HG02759 (cell line): ENCODE results near the gene ZDHHC17.
"Not testable (repeated sequence)": the region's sequence is repeated elsewhere in the genome, so short reads cannot be mapped to it uniquely, and the experiment has no call there.

Experiments
- ATAC-seq: cut with Tn5 transposase; IDR thresholded peaks from one replicate; pipeline ENCODE4 v1.9.1; 2021; ENCODE audit warnings: mild to moderate bottlenecking, moderate library complexity; ENCODE audit not compliant: unreplicated experiment

Gene ZDHHC17

DNA sequence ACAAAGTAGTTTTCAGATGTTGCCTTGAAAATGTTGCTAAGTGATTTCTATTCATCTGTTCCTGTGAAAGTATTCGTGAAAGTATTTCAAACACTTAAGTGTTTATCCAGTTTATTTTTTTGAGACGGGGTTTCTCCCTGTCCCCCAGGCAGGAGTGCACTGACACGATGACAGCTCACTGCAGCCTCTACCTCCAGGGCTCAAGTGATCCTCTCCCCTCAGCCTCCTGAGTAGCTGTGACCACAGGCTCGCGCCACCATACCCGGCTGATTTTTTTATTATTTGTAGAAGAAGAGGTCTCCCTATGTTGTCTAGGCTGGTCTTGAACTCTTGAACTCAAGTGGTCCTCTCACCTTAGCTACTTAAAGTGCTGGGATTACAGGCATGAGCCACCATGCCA lies 1.7 kb downstream of the ZDHHC17 start:
- ATAC-seq = no peak

DNA sequence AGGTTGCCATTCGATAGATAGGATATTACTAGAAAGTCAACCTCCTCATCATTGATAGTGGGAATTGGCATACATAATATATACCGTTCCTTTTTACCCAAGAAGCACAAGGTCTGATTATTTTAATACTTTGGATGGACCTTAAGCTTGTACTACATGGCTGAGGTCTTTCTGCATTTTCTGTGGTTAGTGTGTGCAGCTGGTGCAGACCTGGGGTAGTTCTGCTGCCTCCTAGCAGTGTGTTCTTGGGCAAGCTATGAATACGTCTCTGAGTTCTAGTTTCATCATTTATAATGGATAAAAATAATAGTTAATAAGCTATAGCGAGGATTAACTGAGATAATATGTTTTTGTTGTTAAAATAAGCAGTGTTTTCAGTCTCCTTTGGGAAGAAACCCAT lies 2.2 kb downstream of the ZDHHC17 start:
- ATAC-seq = no peak

DNA sequence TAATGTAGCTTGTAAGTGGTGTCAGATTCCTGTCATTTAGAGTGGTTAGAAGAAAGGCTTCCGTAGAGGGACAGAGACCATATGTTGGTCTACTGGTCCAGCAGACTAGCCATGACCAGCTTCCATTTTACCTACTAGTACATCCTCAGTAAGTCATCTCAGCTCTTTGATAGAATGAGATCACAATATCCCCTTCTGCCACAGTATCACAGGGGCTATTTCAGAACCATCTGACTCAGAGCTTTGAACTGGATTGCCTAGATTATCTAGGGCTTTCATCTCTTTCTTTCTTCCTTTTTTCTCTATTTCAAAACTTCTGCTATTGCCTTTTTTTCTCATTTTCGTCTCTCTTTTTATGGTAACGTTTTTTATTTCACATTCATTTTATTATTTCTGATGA lies 4.7 kb downstream of the ZDHHC17 start:
- ATAC-seq = no peak

DNA sequence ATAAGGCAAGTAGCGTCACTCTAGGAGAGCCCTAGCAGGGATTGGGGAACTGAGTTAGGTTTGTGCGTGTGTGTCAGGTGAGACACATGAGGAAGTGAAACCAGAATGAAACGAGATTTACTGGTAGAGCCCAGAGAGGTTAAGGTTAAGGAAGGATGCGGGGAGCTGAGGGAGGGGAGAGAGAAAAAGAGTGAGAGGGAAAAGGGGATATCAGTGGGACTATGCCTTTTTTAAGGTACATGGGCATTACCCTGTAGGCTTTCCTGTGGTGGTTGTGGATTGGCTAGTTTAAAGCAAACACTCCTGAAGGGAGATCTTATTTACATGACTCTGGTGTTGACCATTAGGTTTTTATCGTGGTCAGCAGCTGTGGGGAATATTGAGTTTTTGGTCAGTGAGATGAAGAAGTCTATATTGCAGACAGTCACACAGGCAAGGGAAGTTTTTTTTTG lies 13.9 kb downstream of the ZDHHC17 start:
- ATAC-seq = peak; percentile 99

DNA sequence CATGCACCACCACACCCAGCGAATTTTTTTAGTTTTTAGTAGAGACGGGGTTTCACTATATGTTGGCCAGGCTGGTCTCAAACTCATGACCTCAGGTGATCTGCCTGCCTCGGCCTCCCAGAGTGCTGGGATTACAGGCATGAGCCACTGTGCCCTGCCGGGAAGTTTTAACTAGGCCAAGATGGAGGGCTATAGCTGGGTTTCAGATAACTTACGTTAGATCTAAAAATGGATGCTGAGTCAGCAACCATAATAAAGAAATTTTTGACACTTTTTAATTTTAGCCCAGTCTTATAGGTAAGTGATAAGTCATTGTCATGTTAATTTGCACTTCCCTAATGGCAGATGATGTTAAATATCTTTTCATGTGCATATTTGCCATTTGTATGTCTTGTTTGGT lies 14.4 kb downstream of the ZDHHC17 start:
- ATAC-seq = no peak

DNA sequence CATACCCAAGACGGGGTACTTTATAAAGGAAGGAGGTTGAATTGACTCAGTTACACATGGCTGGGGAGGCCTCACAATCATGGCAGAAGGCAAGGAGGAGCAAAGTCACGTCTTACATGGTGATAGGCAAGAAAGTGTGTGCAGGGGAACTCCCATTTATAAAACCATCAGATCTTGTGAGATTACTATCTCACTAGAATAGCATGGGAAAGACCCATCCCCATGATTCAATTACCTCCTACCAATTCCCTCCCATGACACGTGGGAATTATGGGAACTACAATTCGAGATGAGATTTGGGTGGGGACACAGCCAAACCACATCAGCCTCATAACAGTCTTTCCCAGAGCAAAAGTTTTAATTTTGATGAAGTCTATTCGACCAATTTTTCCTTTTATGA lies 15.4 kb downstream of the ZDHHC17 start:
- ATAC-seq = not testable (repeated sequence)

DNA sequence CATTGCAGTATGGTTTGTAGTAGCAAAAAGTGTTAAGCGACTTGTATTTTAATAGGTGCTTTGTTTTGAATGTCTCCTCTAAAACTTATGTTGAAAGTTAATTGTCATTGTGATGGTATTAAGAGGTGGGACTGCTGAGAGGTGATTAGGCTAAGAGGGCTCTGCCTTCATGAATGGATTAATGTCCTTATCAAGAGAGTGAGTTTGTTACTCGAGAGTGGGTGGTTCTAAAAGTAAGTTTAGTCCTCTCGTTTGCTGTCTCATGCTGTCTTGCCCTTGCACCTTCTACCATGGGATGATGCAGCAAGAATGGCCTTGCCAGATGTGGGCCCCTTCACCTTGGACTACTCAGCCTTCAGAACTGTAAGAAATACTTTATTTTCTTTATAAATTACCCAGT lies 17.4 kb downstream of the ZDHHC17 start:
- ATAC-seq = no peak

DNA sequence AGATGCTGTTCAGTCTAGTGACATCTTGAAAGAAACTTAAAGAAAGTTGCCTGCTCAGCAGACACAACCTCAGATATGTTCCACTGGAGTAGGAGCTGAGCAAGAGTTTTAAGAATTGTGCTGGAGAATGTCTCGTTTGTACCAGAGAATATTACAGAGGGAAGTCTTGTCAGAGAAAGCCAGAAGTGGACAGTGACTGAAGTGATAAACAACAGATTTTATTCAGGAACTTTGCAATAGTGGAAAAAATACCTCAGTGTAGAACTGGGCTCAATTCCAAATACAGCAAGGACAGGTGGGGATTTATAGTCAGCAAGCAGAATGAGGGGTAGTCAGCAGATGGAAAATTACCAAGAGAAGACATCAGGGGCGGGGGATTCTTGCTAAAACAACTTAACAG lies 18.6 kb downstream of the ZDHHC17 start:
- no peak for ATAC-seq

DNA sequence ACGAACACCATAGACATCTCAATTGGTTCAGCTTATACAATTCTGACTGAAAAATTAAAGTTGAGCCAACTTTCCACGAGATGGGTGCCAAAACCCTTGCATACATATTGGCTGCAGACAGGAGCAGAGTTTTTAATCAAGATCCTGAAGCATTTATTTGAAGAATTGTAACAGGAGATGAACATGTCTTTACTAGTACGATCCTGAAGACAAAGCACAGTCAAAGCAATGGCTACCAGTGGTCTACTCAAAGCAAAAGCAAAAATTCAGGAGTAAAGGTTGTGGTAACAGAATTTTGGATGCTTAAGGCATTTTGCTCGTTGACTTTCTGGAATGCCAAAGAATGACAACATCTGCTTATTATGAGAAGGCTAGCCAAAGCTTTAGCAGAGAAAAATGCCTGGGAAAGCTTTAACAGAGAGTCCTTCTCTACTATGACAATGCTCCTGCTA lies 20.7 kb downstream of the ZDHHC17 start:
- no peak for ATAC-seq

DNA sequence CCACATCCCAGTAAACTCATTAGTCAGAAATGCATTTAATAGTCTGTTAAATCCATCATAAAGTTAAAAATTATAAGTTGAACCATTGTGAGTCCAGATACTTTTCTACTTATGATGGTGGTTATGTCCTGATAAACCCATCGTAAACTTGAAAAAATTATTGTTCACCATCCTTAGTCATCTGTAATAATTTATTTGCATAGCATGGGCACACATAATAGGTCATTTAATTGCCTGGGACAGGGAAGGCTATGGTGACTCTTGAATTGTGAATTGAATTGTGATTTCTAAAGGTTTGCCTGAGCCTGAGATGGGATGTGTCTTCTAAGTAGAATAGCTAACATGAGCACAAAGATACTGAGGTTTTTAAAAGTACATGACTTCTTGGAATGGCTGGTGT lies 21.5 kb downstream of the ZDHHC17 start:
- ATAC-seq = no peak

DNA sequence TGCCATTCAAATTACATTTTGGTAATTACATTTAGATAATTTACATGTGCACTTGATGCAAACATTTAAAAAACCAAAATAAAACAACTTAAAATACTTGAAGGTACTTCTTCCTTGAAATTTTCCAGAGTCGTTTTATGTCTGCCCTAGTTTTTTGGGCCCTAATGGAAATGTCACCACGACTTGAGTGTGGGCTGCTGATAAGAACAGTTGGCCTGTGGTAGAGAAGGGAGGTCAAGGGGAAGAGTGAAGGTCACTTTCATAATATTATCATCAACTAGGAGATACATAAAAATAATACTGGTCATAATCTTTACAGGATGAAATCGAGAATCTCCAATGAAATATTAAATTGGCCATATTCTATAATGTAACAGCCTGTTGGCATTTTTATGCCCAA lies 23.1 kb downstream of the ZDHHC17 start:
- ATAC-seq = no peak

DNA sequence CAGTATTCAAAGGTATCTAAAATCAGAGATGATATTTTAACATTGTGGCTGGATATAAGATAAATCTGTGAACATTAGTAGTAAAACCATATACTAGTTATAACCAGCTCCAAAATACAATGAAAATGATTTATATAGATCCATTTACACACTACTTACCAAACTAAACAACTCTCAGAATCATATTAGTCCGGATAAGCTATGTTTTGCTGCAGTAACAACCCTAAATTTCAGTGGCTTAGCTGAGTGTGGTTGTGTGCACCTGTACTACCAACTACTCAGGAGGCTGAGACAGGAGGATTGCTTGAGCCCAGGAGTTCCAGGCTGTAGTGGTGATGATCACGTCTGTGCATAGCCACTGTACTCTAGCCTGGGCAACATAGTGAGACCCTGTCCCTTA lies 23.8 kb downstream of the ZDHHC17 start:
- ATAC-seq = no peak

DNA sequence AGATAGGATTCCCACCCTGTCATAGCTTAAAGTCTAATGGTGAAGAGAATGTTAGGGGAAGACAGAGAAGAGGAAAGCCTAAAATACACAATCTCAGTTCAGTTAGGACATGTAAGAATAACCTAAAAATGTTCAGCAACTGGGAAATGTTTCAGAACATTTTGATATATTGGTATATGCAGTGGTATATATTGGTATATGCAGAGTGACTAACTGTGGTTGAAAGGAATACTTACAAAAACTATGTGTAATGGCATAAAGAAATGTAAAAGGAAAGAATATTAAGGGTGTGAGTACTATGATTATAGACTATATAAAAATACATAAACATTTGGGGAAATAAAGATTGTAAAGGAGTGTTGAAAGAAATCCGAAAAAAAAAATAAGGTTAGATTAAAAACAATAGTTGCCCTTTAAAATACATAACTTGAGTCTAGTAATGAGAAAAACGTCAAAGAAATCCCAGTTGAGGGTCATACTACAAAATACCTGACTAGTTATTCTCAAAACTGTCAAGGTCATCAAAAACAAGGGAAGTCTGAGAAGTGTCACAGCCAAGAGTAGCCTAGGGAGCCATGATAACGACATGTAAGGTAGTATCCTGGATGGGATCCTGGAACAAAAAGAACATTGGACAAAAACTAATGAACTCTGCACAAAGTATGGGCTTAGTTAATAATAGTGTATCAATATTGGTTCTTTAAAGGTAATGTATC lies 25.6 kb downstream of the ZDHHC17 start:
- no peak for ATAC-seq

DNA sequence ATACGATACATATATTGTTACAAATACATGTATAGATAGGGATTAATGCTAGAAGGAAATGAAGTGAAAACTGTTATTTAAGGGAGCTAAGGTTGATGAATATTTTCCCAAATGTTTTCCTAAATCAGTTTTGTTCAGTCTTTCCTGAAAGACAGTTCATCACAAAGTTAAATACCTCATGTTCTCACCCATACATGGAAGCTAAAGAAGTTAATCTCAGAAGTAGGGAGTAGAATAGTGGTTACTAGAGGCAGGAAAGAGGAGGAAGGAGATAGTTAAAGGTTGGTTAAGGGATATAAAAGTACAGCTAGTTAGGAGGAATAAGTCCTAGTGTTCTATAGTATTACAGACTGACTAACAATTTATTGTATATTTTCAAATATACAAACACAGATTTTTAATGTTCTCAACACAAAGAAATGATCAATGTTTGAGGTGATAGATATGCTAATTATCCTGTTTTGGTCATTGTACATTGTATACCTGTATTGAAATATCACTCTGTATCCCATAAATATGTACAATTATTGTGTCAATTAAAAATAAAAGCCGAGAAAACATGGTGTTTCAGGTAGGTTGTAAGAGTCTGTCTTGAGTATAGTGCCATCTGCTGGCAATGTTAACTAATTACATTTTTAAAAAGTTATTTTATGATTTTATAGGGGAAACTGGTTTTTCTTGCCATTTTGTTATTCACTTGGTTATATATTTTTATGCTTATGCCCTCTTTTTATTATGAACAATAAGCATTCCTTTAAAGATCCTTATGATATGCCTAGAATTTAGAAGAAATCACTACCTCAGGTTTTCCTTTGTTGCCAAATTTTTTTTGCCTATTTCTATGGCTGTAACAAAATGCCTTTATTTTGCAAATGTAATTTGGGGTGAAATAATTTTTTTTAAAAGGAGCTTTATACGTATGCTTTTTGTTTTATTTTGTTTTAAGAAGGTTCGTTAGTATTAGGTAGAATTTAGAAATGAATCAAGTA lies 26.9 kb downstream of the ZDHHC17 start:
- no peak for ATAC-seq

DNA sequence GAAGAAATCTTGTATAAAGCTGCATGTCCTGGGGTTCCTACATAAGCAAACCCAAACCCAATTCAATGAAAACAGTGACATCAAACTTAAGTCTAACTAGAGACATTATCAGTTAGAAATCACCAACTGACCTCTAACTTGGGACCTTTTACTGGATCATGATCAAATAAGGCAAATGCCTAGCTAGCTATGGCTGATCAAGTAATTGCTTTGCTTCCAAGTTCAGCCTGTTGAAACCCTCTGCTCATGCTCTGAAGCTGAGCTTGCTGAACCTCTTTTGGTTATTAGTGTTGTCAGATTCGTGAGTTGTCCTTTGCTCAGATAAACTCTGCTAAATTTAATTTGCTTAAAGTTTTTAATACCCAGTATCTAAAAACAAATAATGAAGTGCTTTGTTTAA lies 28.9 kb downstream of the ZDHHC17 start:
- no peak for ATAC-seq

DNA sequence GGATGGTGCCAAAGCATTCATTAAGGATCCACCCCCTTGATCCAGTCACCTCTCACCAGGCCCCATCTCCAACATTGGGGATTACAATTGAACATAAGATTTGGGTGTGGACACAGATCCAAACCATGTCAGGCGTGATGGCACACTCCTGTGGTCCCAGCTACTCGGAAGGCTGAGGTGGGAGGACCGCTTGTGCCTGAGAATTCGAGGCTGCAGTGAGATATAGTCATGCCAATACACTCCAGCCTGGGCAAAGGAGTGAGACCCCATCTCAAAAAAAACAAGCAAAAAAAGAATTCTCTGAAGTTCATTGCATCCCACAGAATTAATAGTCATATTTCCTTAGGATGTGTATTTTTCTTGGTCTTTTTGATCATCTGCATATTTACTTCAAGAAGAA lies 34.9 kb downstream of the ZDHHC17 start:
- ATAC-seq = no peak

DNA sequence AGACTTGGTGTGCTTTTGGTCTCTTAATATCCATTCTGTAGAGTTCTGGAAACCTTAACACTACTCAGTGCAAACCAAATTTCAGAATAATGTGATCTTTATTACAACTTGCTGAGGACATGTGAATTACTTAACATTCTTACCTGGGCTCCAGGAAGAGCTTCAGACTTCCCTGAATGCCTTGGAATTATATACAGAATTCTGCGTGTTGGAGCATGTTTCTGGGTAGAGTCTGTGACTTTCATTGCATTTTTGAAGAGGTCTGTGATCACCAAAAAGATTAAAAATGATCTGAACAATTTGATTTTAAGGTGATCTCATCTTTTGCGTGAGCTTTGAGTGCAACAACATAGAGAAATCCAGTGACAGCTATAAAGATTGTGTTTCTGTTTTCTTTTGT lies 35.4 kb downstream of the ZDHHC17 start:
- no peak for ATAC-seq

DNA sequence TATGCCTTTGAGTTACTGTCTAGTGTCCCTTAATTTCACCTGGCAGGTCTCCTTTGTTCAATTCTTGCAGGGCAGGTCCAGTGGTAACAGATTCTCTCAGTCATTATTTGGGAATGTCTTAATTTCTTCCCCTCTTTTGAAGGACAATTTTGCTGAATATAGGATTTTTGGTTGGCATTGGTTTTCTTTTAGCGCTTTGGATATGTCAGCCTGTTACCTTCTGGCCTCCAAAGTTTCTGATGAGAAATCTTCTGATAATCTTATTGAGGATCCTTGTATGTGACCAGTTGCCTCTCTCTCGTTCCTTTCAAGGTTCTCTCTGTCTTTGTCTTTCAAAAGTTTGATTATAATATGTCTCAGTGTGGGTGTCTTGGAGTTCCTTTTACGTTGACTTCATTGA lies 38.1 kb downstream of the ZDHHC17 start:
- ATAC-seq = no peak

DNA sequence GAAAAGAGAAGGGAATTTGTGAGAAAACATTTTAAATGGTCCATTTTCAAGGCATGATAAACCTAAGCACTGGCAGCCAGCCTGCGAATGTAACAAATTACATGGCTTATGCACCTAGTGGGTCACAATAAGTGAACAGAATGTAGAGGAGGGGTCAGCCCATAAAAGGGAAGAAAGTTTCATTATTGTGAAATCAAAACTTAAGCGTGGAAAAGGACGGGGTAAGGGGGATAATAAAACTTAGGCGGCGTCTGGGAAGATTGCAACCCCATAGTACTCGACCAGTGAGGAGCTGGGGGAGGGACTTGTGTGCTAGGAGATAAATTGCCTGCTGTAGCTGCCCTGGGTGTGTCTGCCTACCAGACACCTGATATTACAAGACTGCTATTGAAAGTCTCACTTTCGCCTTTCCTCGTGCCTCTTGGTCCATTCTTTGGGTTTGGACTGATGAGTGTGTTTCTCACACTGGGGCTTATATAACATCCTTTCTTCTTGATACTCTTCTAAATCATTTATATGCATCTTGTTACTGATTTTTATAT lies 40.6 kb downstream of the ZDHHC17 start:
- no peak for ATAC-seq

DNA sequence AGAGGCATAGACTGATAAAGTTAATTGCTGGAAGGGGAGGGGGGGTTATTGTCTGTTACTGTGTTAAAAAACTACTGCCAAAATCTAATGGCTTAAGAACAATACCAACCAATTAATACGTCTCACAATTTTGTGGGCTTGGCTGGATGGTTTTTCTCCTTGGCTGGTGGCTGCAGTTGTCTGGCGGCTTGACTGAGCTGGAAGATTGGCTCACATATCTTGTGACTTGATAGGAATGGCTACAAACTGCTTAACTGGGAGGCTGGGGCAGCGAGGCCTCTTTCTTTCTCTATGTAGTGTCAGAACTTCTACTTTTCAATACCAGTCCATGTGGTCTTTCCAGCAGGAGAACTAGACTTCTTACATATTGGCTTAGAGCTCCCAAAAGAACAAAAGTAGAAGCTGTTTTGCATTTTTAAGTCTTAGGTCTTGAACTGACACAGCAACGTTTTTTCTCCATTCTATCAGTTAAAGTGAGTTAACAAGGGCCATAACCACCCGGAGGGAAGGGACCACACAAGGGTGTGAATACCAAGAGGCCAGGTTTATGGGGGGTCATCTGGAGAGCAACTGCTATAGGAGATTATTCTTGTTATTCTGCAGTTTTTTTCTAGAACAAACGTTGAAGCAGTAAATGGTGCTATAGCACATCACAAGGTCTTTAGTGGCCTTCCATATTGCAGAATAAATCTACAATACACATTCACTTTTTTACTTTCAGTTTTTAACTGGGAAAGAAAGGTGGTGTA lies 46.9 kb downstream of the ZDHHC17 start:
- no peak for ATAC-seq

DNA sequence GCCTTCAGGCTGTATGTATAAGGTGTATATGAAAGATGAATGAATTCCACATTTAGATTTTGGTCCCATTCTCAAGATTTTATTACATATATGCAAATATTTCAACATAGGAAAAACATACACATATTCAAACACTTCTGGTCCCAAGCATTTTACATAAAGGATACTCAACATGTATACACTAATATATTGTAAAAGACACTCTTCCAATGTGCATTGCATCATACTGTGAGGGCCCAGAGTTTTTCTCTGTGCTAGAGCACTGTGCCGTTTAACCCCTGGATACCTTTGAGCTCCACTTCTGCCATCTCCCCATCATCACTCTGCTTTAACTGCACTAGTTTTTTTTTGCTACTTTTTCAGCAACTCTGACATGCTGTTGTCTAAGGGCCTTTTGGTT lies 48.1 kb downstream of the ZDHHC17 start:
- ATAC-seq = no peak
